Duodenal mucosa (tissue), 2 donors: ENCODE measurements around the gene ARHGEF25.
A peak's percentile ranks its signal among the peaks of the same experiment; 100 is the strongest.

ENCODE experiments used
- H3K27ac ChIP-seq: one replicate; pipeline ENCODE4 v1.7.0; 2013; ENCODE audit warnings: low read depth, low read length
- H3K27me3 ChIP-seq, 2 donors: one replicate each; pipeline ENCODE4 v1.7.0; 2013; ENCODE audit warnings: low read length in 2 of 2, control low read depth in 1 of 2; ENCODE audit not compliant: insufficient read depth in 2 of 2, control insufficient read depth in 1 of 2
- H3K36me3 ChIP-seq, 2 donors: one replicate each; pipeline ENCODE4 v1.7.0; 2013; ENCODE audit warnings: low read length in 2 of 2, control low read depth in 1 of 2; ENCODE audit not compliant: insufficient read depth in 2 of 2, control insufficient read depth in 1 of 2
- H3K4me1 ChIP-seq, 2 donors: one replicate each; pipeline ENCODE4 v1.7.0; 2013; ENCODE audit warnings: low read length in 2 of 2, control low read depth in 1 of 2; ENCODE audit not compliant: insufficient read depth in 2 of 2, control insufficient read depth in 1 of 2
- H3K4me3 ChIP-seq, 2 donors: one replicate each; pipeline ENCODE4 v1.7.0; 2013; ENCODE audit warnings: low read length in 2 of 2, low read depth in 1 of 2
- H3K9ac ChIP-seq, 2 donors: one replicate each; pipeline ENCODE4 v1.7.0; 2013; ENCODE audit warnings: low read length in 2 of 2, low read depth in 1 of 2
- H3K9me3 ChIP-seq, 2 donors: one replicate each; pipeline ENCODE4 v1.7.0; 2013; ENCODE audit warnings: low read length in 2 of 2, control low read depth in 1 of 2; ENCODE audit not compliant: control insufficient read depth in 1 of 2

ARHGEF25 gene

GRCh38 chr12:57620936-57621496 is 9.8 kb downstream of the ARHGEF25 start:
- no peaks in the 10 kb centered on the region for H3K9me3 ChIP-seq
- H3K27me3 ChIP-seq = peaks cover 78 to 83% of the 10 kb centered on the region in 2 donors
- no peak overlapping the region for H3K9ac ChIP-seq
- no peaks in the 10 kb centered on the region for H3K36me3 ChIP-seq
- H3K4me3 ChIP-seq = peak overlapping the region; percentile 46 to 58
- H3K27ac ChIP-seq = no peak overlapping the region
- peaks cover 14 to 23% of the 10 kb centered on the region in 2 donors for H3K4me1 ChIP-seq

GRCh38 chr12:57621497-57622292 is 10.5 kb downstream of the ARHGEF25 start:
- peaks cover 14 to 23% of the 10 kb centered on the region in 2 donors for H3K4me1 ChIP-seq
- no peaks in the 10 kb centered on the region for H3K36me3 ChIP-seq
- peaks cover 85 to 87% of the 10 kb centered on the region in 2 donors for H3K27me3 ChIP-seq
- H3K27ac ChIP-seq = no peak overlapping the region
- H3K4me3 ChIP-seq = peak overlapping the region; percentile 46 to 58
- no peak overlapping the region for H3K9ac ChIP-seq
- H3K9me3 ChIP-seq = no peaks in the 10 kb centered on the region

GRCh38 chr12:57622293-57623245 is 11.3 kb downstream of the ARHGEF25 start:
- Histone ChIP-seq H3K27ac (no peak overlapping the region), H3K4me1 (peaks cover 14 to 26% of the 10 kb centered on the region in 2 donors), H3K27me3 (peaks cover 88 to 90% of the 10 kb centered on the region in 2 donors), H3K9ac (no peak overlapping the region), H3K9me3 (no peaks in the 10 kb centered on the region), H3K36me3 (no peaks in the 10 kb centered on the region), H3K4me3 (no peak overlapping the region)

- Histone ChIP-seq H3K27ac (no peak overlapping the region), H3K9me3 (no peaks in the 10 kb centered on the region), H3K27me3 (peaks cover 90 to 91% of the 10 kb centered on the region in 2 donors), H3K4me3 (no peak overlapping the region), H3K4me1 (peaks cover 14 to 29% of the 10 kb centered on the region in 2 donors), H3K36me3 (no peaks in the 10 kb centered on the region), H3K9ac (no peak overlapping the region)
Measured at GRCh38 chr12:57623385-57623784, 12.2 kb downstream of the ARHGEF25 start.

GRCh38 chr12:57623811-57624390 is 12.7 kb downstream of the ARHGEF25 start:
- Histone ChIP-seq H3K4me3 (no peak overlapping the region), H3K27ac (no peak overlapping the region), H3K9ac (no peak overlapping the region), H3K36me3 (no peaks in the 10 kb centered on the region), H3K27me3 (peaks cover 93 to 95% of the 10 kb centered on the region in 2 donors), H3K4me1 (peaks cover 14 to 29% of the 10 kb centered on the region in 2 donors), H3K9me3 (no peaks in the 10 kb centered on the region)

- peaks cover 87 to 95% of the 10 kb centered on the region in 2 donors for H3K27me3 ChIP-seq
- H3K4me3 ChIP-seq = no peak overlapping the region
- H3K4me1 ChIP-seq = peaks cover 14 to 22% of the 10 kb centered on the region in 2 donors
- H3K36me3 ChIP-seq = no peaks in the 10 kb centered on the region
- no peak overlapping the region for H3K9ac ChIP-seq
- no peak overlapping the region for H3K27ac ChIP-seq
- H3K9me3 ChIP-seq = no peaks in the 10 kb centered on the region
Measured at GRCh38 chr12:57624441-57625220, 13.4 kb downstream of the ARHGEF25 start.

- Histone ChIP-seq H3K27ac (no peak overlapping the region), H3K4me3 (no peak overlapping the region), H3K9ac (no peak overlapping the region), H3K4me1 (peaks cover 10 to 19% of the 10 kb centered on the region in 2 donors), H3K36me3 (no peaks in the 10 kb centered on the region), H3K27me3 (peaks cover 86 to 95% of the 10 kb centered on the region in 2 donors), H3K9me3 (no peaks in the 10 kb centered on the region)
Measured at GRCh38 chr12:57625261-57626032, 14.2 kb downstream of the ARHGEF25 start.

GRCh38 chr12:57626111-57626920 is 15.1 kb downstream of the ARHGEF25 start:
- Histone ChIP-seq H3K36me3 (no peaks in the 10 kb centered on the region), H3K9me3 (no peaks in the 10 kb centered on the region), H3K4me1 (peaks cover 4 to 12% of the 10 kb centered on the region in 2 donors), H3K27ac (no peak overlapping the region), H3K27me3 (peaks cover 86 to 95% of the 10 kb centered on the region in 2 donors), H3K9ac (no peak overlapping the region), H3K4me3 (no peak overlapping the region)
